ENCODE data around the gene IER5L.

DNA sequence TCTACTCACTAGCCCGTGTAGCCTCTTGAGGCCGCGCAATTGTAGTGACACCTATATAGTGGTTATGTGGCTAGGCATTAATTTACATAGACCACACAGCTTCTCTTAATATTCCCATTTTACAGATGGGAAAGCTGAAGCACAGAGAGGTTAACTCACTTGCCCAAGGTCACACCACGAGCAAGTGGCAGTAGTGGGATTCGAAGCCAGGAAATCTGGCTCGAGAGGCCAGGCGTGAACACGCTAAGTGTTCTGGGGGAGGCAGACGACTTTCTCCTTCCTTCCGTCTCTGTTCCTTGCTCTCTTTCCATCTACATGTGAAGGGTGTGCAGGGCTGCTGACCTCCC lies 49.8 kb upstream of the IER5L start:
- TF ChIP-seq JUN (IDR thresholded peaks at IDR 0.05; ENCODE audit: borderline replicate concordance, insufficient read depth, insufficient read length, low read depth): no peak
- no peak for TF ChIP-seq EZH2 (IDR thresholded peaks at IDR 0.05; ENCODE audit: borderline replicate concordance, low read depth, low read length, severe bottlenecking)
- TF ChIP-seq POLR2A (IDR thresholded peaks at IDR 0.05; ENCODE audit: low read depth, low read length): no peak
- no peak for TF ChIP-seq GATA2 (IDR thresholded peaks at IDR 0.05; ENCODE audit: insufficient read depth, insufficient read length, low read depth, low read length)
- no peak for TF ChIP-seq CTCF (IDR thresholded peaks at IDR 0.05; ENCODE audit: extremely low read depth in 1 of 2, insufficient read depth in 1 of 2, low read depth in 1 of 2, low read length in 2 of 2)
- no peak for TF ChIP-seq POLR2AphosphoS5 (IDR thresholded peaks at IDR 0.05; ENCODE audit: insufficient read depth, low read depth, low read length)
- TF ChIP-seq MAX (IDR thresholded peaks at IDR 0.05; ENCODE audit: insufficient read depth, insufficient read length): no peak

Data from endothelial cell of umbilical vein (primary cell).